ENCODE measurements around the gene TSC22D2.
"Not testable (repeated sequence)": the region's sequence is repeated elsewhere in the genome, so short reads cannot be mapped to it uniquely, and the experiment has no call there.

TSC22D2 gene

GRCh38 chr3:150449169-150449721 is 41.1 kb downstream of the TSC22D2 start:
- DNase-seq = no peak

GRCh38 chr3:150450916-150451315 is 42.8 kb downstream of the TSC22D2 start:
- no peak for DNase-seq

- DNase-seq = no peak
Observed at GRCh38 chr3:150451329-150452048, 43.4 kb downstream of the TSC22D2 start.

GRCh38 chr3:150453353-150453752 is 45.3 kb downstream of the TSC22D2 start:
- no peak for DNase-seq

- DNase-seq = no peak
Observed at GRCh38 chr3:150454085-150454484, 46.0 kb downstream of the TSC22D2 start.

- DNase-seq = no peak
Observed at GRCh38 chr3:150454622-150455021, 46.5 kb downstream of the TSC22D2 start.

GRCh38 chr3:150455341-150455740 is 47.2 kb downstream of the TSC22D2 start:
- DNase-seq = no peak

- no peak for DNase-seq
Observed at GRCh38 chr3:150458001-150458400, 49.9 kb downstream of the TSC22D2 start.

GRCh38 chr3:150460484-150460883 is 52.4 kb downstream of the TSC22D2 start:
- DNase-seq = no peak

- DNase-seq = no peak
Observed at GRCh38 chr3:150461399-150461798, 53.3 kb downstream of the TSC22D2 start.

- no peak for DNase-seq
Observed at GRCh38 chr3:150462108-150462507, 54.0 kb downstream of the TSC22D2 start.

GRCh38 chr3:150464684-150465083 is 56.6 kb downstream of the TSC22D2 start:
- no peak for DNase-seq

- DNase-seq = no peak
Observed at GRCh38 chr3:150467381-150467780, 59.3 kb downstream of the TSC22D2 start.

- DNase-seq = no peak
Observed at GRCh38 chr3:150469031-150469930, 61.2 kb downstream of the TSC22D2 start.

- DNase-seq = no peak
Observed at GRCh38 chr3:150469931-150470740, 62.0 kb downstream of the TSC22D2 start.

GRCh38 chr3:150472421-150472820 is 64.3 kb downstream of the TSC22D2 start:
- DNase-seq = no peak

GRCh38 chr3:150473161-150473560 is 65.1 kb downstream of the TSC22D2 start:
- DNase-seq = not testable (repeated sequence)

- DNase-seq = no peak
Observed at GRCh38 chr3:150479370-150479769, 71.3 kb downstream of the TSC22D2 start.

- no peak for DNase-seq
Observed at GRCh38 chr3:150480877-150481276, 72.8 kb downstream of the TSC22D2 start.

GRCh38 chr3:150483226-150483625 is 75.1 kb downstream of the TSC22D2 start:
- DNase-seq = no peak

- DNase-seq = no peak
Observed at GRCh38 chr3:150484410-150484809, 76.3 kb downstream of the TSC22D2 start.

GRCh38 chr3:150488867-150489266 is 80.8 kb downstream of the TSC22D2 start:
- DNase-seq = no peak
